HG03135 (cell line): Measurements from ENCODE around the gene NOL6.
"Not testable (repeated sequence)": the region's sequence is repeated elsewhere in the genome, so short reads cannot be mapped to it uniquely, and the experiment has no call there.

Experiments used
- ATAC-seq: cut with Tn5 transposase; IDR thresholded peaks from one replicate; pipeline ENCODE4 v1.9.1; 2021; ENCODE audit warnings: mild to moderate bottlenecking, moderate library complexity; ENCODE audit not compliant: unreplicated experiment

The NOL6 gene

DNA sequence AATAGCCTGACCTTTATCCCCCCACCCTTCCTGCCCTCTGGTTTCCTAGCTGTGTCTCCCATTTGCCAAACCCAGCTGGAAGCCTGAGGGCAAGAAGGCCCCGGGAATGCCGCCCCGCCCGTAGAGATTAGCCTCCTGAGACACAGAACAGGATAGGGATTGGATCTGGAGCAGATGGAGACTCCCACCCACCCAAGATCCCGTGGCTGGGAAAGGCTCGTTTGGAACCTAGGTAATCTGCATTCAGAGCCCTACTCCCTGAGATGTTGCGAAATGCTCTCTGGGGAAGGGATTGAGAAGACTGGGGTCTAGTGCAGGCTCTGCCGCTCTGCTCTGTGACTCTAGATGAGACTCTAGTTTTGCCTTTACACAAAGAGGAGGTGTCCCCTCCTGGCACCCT lies 37.3 kb downstream of the NOL6 start:
- no peak for ATAC-seq

DNA sequence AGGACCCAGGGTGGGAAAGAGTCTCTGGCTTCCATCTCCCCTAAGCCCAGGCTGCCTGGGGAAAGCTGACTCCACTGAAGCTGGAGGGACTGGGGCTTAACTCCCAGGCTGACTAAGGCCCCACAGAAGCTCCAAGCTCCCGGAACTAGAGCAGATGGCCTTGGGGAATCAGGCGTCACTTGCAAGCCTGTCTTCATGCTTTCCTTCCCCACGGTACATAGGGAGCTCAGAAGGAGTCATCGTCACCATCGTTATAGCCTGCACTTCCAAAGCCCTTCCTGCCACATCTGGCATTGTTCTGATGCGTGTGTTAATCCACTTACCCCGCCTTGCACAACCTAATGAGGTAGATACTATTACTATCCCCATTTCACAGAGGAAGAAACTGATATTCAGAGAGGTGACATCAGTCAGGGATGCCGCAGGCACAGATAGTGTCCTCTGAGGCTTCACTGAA lies 37.9 kb downstream of the NOL6 start:
- no peak for ATAC-seq

GRCh38 chr9:33434317-33435105 lies 39.2 kb downstream of the NOL6 start:
- ATAC-seq, result no peak

GRCh38 chr9:33433871-33434270 lies 39.9 kb downstream of the NOL6 start:
- no peak for ATAC-seq

- ATAC-seq, result no peak
Observed at GRCh38 chr9:33431420-33431819, 42.3 kb downstream of the NOL6 start.

- ATAC-seq, result no peak
Observed at GRCh38 chr9:33430942-33431341, 42.8 kb downstream of the NOL6 start.

- no peak for ATAC-seq
Observed at GRCh38 chr9:33429256-33429985, 44.3 kb downstream of the NOL6 start.

DNA sequence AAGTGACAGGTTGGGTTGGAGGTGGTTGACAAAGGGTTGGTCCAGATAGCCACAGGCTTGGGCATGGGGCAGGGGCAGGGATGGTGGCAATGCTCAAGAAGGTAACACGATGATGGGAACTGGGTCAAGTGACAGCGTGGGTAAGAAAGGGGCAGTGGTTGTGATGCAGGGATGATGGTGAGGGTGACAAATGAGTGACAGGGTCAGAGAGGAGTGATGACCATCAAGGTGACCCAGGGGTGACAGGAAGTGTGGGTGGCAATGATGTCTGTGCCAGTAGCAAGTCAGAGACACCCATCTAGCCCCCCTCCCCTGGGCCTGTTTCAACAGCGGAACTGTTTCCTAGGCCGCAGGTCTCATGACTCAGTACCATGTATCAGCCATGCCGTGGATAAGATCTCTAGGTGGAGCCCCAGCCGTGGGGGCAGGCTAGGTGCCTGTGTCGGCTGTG lies 46.9 kb downstream of the NOL6 start:
- no peak for ATAC-seq

- ATAC-seq, result no peak
Observed at GRCh38 chr9:33425128-33425533, 48.6 kb downstream of the NOL6 start.

DNA sequence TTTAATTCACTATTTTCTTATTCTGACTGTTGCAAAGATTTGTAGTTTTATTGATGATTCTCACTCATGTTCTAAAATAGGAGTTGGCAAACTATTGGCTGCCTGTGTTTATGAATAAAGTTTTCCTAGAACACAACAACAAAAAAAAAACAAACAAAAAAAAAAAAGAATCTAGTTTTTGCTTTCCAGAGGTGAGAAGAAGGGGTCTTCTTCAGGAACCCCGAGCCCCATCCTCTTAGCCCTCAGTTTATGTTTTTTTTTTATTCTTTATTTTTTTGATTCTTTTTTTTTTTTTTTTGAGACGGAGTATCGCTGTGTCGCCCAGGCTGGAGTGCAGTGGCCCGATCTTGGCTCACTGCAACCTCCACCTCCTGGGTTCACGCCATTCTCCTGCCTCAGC lies 49.2 kb downstream of the NOL6 start:
- ATAC-seq, result not testable (repeated sequence)

DNA sequence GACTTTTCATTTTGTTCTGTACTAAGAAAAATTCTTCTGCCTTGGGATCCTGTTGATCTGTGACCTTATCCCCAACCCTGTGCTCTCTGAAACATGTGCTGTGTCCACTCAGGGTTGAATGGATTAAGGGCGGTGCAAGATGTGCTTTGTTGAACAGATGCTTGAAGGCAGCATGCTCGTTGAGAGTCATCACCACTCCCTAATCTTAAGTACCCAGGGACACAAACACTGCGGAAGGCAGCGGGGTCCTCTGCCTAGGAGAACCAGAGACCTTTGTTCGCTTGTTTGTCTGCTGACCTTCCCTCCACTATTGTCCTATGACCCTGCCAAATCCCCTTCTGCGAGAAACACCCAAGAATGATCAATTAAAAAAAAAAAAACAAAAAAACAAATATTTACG lies 49.7 kb downstream of the NOL6 start:
- ATAC-seq, result not testable (repeated sequence)

DNA sequence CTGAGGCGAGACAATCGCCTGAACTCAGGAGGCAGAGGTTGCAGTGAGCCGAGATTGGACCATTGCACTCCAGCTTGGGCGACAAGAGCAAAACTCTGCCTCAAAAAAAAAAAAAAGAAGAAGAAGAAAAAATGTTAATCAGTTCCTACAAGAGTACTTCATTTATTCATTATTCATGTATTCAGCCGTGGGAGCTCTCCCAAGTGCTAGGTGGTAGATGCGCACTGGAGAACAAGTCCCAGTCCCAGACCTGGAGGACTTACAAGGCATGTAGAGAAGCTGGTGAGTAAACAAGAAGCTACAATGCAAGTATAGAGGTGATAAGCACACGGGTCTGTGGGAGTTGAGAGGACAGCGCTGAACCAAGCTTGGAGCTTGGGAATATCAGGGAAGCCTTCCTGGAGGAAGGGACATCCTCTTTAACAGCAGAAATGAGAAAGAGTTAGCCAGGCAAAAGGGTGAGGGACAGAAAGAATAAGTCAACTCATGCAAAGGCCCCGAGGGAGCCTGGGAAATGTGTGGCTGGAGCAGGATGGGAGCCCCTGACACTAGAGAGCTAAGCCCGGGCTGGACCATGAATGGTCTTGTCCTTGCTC lies 53.9 kb downstream of the NOL6 start:
- ATAC-seq, result no peak

DNA sequence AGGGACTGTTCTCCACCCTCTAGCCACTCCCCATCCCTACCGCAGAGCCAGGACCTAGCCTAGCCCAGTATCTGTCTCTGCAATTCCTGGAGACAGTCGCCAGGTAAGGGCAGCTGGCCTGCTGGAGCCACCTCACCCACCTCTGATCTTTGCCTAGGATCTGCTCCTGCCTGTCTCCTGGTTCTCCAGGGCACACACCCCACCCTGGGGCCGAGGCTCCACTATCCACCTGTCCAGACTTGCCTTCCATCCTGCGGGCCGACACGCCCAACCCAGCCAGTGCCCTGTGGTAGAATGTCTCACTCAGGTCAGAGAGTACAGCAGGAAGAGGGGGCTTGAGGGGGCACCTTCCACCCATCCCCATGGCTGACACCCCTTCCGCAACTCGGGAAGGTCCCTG lies 55.6 kb downstream of the NOL6 start:
- ATAC-seq, result no peak

DNA sequence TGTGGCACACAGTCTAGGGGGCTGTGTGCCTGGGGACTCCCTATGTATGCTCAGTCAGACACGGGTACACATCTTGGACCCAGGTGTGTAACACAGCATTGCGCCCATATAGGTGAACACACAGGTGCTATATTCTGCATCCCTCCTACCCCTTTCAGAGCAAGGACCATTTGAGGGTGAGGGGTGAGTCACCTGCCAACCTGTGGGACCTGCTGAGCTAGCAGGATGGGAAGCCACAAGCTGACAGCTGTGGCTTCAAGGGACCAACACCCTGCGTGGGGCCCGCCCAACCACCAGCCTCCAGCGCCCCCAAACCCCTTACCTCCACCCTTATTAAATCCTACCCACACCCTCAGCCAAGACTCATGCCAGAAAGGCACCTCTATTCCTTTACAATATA lies 56.7 kb downstream of the NOL6 start:
- ATAC-seq, result no peak

GRCh38 chr9:33415501-33416038 lies 58.2 kb downstream of the NOL6 start:
- no peak for ATAC-seq

DNA sequence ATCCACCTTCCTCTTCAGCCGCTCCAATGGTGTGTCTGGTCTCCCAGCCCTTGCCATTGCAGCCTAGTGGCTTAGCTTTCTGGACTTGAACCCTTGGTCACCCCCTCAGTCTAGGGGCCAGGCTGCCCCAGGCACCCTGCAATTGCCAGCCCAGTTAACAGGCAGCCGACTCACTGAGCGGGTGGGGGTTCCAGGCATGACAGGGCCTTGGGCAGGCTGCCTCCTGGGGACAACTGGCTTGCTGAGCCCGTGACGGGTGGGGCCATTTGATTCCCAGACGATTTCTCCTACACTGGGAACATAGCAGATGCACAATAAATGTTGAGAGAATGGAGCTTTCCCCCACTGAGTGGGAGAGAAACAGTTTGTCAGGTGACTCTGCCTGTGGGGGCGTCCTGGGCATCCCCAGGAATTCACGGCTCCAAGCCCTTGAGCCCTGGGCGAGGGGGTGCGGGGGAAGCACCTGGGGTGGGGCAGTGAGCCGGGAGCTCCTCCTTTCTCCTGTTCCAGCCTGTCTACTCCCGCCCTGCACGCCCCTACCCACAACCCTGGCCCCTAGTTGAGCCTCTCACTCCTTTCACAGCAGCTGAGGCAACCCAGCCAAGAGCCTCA lies 58.7 kb downstream of the NOL6 start:
- no peak for ATAC-seq

GRCh38 chr9:33414268-33414667 lies 59.5 kb downstream of the NOL6 start:
- ATAC-seq, result no peak
